Iris pigment epithelial cell (primary cell): Measurements from ENCODE around the gene NR4A2.

ENCODE experiments used
- DNase-seq: peaks from one replicate; pipeline ENCODE4 v3.0.0-alpha.2; 2011; ENCODE audit warnings: low read depth

The NR4A2 gene

GRCh38 chr2:156332534-156333273, at the start of gene NR4A2:
Gene NR4A2 (minus strand): TSS chr2:156332721. CDS start chr2:156330186, 2,535 bp downstream.
- DNase-seq = peak; percentile 90

DNA sequence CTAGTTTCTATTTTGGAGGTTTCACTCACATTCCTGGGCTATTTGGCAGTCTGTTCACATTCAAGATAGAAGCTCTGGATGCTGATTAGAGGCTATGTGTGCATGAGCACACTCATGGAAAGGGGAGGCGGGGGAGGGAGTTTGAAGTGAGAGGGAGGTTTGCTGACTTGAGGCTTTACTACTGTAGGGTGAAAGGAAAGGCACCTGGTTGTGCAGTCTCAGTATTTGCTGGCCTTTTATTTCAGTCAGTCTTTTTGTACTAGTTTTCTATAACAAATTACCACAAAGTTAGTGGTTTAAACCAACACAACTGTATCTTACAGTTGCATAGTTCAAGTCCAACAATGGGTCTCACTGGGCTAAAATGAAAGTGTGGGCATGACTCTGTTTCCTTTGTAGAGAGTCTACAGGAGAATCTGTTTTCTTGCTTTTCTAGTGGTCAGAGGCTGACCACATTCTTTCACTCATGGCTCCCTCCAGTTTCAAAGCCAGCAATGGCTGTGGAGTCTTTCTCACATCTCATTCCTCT, 47.7 kb upstream of the NR4A2 start:
- peak; percentile 28 for DNase-seq

GRCh38 chr2:156379714-156380113, 47.2 kb upstream of the NR4A2 start:
- DNase-seq = no peak

- DNase-seq = no peak
Observed at GRCh38 chr2:156379071-156379470, 46.5 kb upstream of the NR4A2 start.

GRCh38 chr2:156366753-156367152, 34.2 kb upstream of the NR4A2 start:
- no peak for DNase-seq

DNA sequence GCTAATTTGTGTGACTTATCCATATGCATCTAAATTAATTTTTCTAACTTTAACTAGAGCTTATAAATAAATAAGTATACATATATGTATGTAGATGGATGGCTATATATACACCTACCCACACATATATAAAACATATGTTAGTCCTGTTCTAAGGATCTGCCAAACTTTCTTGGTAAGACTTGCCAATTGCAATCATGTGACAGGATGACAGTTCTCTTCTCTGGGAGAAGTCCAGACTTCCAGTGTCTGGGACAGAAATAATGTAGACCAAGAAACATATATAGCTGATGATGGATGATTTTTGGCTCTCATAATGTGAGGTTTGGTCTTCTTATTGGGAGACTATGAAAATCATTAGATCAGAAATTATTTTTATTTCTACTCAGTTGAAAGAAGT, 30.6 kb upstream of the NR4A2 start:
- no peak for DNase-seq

- peak; percentile 71 for DNase-seq
Observed at GRCh38 chr2:156356014-156356754, 23.7 kb upstream of the NR4A2 start.

GRCh38 chr2:156352911-156353310, 20.4 kb upstream of the NR4A2 start:
- DNase-seq = no peak

- no peak for DNase-seq
Observed at GRCh38 chr2:156350374-156351142, 18.0 kb upstream of the NR4A2 start.

GRCh38 chr2:156349605-156350004, 17.1 kb upstream of the NR4A2 start:
- DNase-seq = no peak

DNA sequence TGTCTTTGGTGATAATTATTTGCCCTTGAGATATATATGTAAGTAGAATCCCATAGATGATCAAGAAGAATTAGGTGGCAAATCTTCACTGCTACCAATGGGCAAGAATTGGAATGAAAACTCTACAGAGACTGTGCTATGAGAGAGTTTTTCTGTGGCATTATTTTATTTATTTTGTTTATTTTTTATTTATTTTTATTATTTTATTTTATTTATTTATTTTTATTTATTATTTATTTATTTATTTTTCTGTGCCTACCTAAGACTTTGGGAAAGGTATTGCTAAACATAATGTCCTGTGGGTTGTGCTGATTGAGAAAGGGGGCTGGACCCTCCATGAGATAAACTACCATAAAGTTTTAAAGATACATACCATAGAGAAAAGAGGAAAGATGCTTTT, 16.6 kb upstream of the NR4A2 start:
- no peak for DNase-seq

- no peak for DNase-seq
Observed at GRCh38 chr2:156347431-156347830, 14.9 kb upstream of the NR4A2 start.

DNA sequence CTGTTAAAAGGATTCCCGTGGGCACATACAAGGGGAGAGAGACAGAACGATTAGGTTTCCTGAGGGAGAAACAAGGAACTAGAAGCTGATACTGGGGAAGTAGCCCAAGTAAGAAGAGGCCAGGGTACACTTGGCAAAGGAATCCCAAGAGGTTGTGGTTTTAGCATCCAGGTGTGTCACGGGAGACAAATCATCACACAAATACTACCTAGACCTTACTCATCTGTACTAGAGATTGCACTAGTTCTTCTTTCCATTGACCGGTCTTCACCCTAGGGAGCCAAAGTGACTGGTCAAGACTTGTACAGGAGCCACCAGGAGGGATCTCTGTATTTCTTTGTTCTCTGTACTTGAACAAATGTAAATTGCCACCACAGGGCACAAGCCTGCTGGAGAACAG, 14.2 kb upstream of the NR4A2 start:
- no peak for DNase-seq

- no peak for DNase-seq
Observed at GRCh38 chr2:156345582-156345981, 13.1 kb upstream of the NR4A2 start.

GRCh38 chr2:156343940-156344301, 11.4 kb upstream of the NR4A2 start:
- peak; percentile 54 for DNase-seq

GRCh38 chr2:156343096-156343939, 10.8 kb upstream of the NR4A2 start:
- DNase-seq = no peak

- DNase-seq = peak; percentile 93
Observed at GRCh38 chr2:156342254-156343095, 10.0 kb upstream of the NR4A2 start.

DNA sequence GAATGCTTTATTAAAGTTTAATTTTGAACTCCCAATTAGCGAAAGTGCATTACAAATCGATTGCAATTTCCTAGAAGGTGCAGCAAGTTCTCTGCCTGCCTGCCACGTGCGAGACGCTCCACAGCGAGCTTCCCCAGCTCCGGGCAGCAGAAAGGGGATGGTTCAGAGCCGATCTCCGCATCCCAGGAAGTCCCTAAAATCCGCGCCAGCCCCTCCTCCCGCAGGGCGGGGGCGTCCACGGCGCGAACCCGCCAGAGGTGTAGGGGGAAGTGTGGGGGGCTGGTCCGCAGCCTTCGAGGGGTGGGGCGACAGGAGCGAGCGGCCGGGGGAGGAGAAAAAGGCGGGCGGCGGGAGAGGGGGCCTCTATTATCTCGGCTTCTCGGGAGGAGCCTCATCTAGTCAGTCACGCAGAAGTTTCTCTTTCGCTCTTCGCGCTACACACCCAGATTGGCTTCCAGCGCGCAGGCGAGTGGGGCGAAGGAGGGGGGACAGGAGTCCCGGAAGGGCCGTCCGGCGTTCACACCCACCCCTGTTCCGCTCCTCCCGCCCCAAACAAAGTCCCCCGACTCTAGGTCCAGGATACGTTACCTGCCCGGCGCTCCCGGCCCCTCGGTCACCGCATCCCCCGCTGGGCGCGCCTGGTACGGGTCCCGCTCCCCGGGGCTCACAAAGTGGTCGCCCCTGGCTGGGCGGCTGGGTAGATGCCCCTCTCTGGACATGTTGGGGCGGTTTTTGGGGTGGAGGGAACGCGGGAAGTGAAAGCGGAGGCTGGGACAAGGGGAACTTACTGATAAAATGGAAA, 9.1 kb upstream of the NR4A2 start:
- DNase-seq = peak; percentile 94

DNA sequence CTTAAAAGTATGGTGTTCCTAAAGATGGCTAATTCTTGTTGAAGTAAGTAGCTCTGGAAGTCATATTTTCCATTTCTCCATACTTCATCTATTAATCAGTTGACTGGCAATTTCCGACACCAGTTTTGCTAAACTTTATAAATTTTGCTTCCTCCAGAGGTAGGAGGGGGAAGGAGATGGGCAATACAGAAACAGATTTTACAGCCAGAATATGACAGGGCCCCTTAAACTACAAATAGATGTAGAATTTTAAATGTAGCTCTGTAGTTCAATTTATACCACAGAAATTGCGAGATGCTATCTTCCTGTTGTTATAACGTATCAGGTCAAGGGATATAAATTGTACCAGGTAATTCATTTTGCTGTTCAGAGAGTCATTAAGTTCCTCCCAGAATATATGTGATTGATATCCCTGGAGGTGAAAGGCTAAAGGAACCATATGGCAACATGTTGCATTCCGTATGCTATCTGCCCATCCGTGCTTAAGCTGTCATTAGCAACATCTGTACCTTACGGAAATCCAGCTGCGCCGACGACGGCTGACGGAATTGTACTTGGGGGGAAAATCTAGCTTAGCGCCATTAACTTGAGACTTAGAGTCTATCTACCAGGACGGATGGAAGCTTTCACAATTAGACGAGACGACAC, 8.4 kb upstream of the NR4A2 start:
- peak; percentile 31 for DNase-seq
